ENCODE measurements around the gene PDGFRB. TPM values are rescaled to one million over a fixed set of nuclear protein-coding genes. Genes with fewer than 3 reads are reported as not detected.

Gene PDGFRB
- total RNA-seq, 1 experiment from 2014 or later = 1.8 TPM

- H3K9me3 ChIP-seq (ENCODE audit: control insufficient read depth, insufficient read depth, low read depth, low read length) = no peaks in the 10 kb centered on the region
- TF ChIP-seq POLR2AphosphoS5 (IDR thresholded peaks at IDR 0.05; ENCODE audit: low read depth, low read length) = no peak
- in situ Hi-C loops (cut with HindIII; ENCODE audit: low pct_unique_long_range_greater_than_20kb, low sequenced_read_pairs) (no loop called here), intact Hi-C loops (cut with micrococcal nuclease; ENCODE audit: unreplicated experiment) (no loop called here)
- ATAC-seq = no peak
- peaks cover 18% of the 10 kb centered on the region for H3K4me1 ChIP-seq (ENCODE audit: control insufficient read depth, insufficient read depth, low read length)
- POLR2A ChIA-PET = no interaction called here
- no peak overlapping the region for H3K27ac ChIP-seq (ENCODE audit: low read length)
- H3K27me3 ChIP-seq (ENCODE audit: control insufficient read depth, insufficient read depth, low read length) = no peaks in the 10 kb centered on the region
- no TSS peak for BruUV-seq (replicated peaks)
- H3K36me3 ChIP-seq (ENCODE audit: control insufficient read depth, insufficient read depth, low read length) = no peaks in the 10 kb centered on the region
- no peak overlapping the region for H3K4me3 ChIP-seq (ENCODE audit: low read depth in 2 of 2, low read length in 2 of 2)
- CTCF ChIA-PET = no interaction called here
- DNase-seq (ENCODE audit: low read depth, low spot score) = no peak
Measured at GRCh38 chr5:150144246-150144801, 11.3 kb downstream of the PDGFRB start.

GRCh38 chr5:150143350-150144245 is 12.0 kb downstream of the PDGFRB start:
- Histone ChIP-seq H3K4me3 (ENCODE audit: low read depth in 2 of 2, low read length in 2 of 2) (no peak overlapping the region), H3K9me3 (ENCODE audit: control insufficient read depth, insufficient read depth, low read depth, low read length) (no peaks in the 10 kb centered on the region), H3K27ac (ENCODE audit: low read length) (no peak overlapping the region), H3K27me3 (ENCODE audit: control insufficient read depth, insufficient read depth, low read length) (no peaks in the 10 kb centered on the region), H3K36me3 (ENCODE audit: control insufficient read depth, insufficient read depth, low read length) (no peaks in the 10 kb centered on the region), H3K4me1 (ENCODE audit: control insufficient read depth, insufficient read depth, low read length) (peaks cover 24% of the 10 kb centered on the region)
- BruUV-seq (replicated peaks) = no TSS peak
- TF ChIP-seq REST (IDR thresholded peaks at IDR 0.05; ENCODE audit: insufficient read depth in 1 of 2, low read depth in 2 of 2, low read length in 1 of 2) (no peak), POLR2AphosphoS5 (IDR thresholded peaks at IDR 0.05; ENCODE audit: low read depth, low read length) (no peak), SIN3A (IDR thresholded peaks at IDR 0.05; ENCODE audit: borderline replicate concordance, insufficient read depth, low read depth, low read length) (no peak), CTCF (IDR thresholded peaks at IDR 0.05) (no peak), TCF7L2 (IDR thresholded peaks at IDR 0.05; ENCODE audit: low read depth, low read length) (no peak)
- CTCF ChIA-PET = no interaction called here
- in situ Hi-C loops (cut with HindIII; ENCODE audit: low pct_unique_long_range_greater_than_20kb, low sequenced_read_pairs) = no loop called here
- DNase-seq (ENCODE audit: low read depth, low spot score) (no peak), ATAC-seq (peak; percentile 32)
- intact Hi-C loops (cut with micrococcal nuclease; ENCODE audit: unreplicated experiment) = no loop called here
- POLR2A ChIA-PET = no interaction called here

GRCh38 chr5:150142959-150143349 is 12.7 kb downstream of the PDGFRB start:
- intact Hi-C loops (cut with micrococcal nuclease; ENCODE audit: unreplicated experiment) = no loop called here

More at GRCh38 chr5:150142959-150143349, 12.7 kb downstream of the PDGFRB start:
- no peaks in the 10 kb centered on the region for H3K27me3 ChIP-seq (ENCODE audit: control insufficient read depth, insufficient read depth, low read length)
- H3K27ac ChIP-seq (ENCODE audit: low read length) = no peak overlapping the region
- ChIA-PET POLR2A (no interaction called here), CTCF (no interaction called here)
- TF ChIP-seq CTCF (IDR thresholded peaks at IDR 0.05) (no peak), REST (IDR thresholded peaks at IDR 0.05; ENCODE audit: insufficient read depth in 1 of 2, low read depth in 2 of 2, low read length in 1 of 2) (no peak), TCF7L2 (IDR thresholded peaks at IDR 0.05; ENCODE audit: low read depth, low read length) (no peak), POLR2AphosphoS5 (IDR thresholded peaks at IDR 0.05; ENCODE audit: low read depth, low read length) (no peak), SIN3A (IDR thresholded peaks at IDR 0.05; ENCODE audit: borderline replicate concordance, insufficient read depth, low read depth, low read length) (no peak)
- H3K9me3 ChIP-seq (ENCODE audit: control insufficient read depth, insufficient read depth, low read depth, low read length) = no peaks in the 10 kb centered on the region
- BruUV-seq (replicated peaks) = no TSS peak
- DNase-seq (ENCODE audit: low read depth, low spot score) = peak; percentile 48
- H3K4me1 ChIP-seq (ENCODE audit: control insufficient read depth, insufficient read depth, low read length) = peaks cover 27% of the 10 kb centered on the region
- in situ Hi-C loops (cut with HindIII; ENCODE audit: low pct_unique_long_range_greater_than_20kb, low sequenced_read_pairs) = no loop called here
- H3K4me3 ChIP-seq (ENCODE audit: low read depth in 2 of 2, low read length in 2 of 2) = no peak overlapping the region
- H3K36me3 ChIP-seq (ENCODE audit: control insufficient read depth, insufficient read depth, low read length) = no peaks in the 10 kb centered on the region
- no peak for ATAC-seq
